ENCODE data around the gene CLK4. TPM values are rescaled to one million over a fixed set of nuclear protein-coding genes. Genes with fewer than 3 reads are reported as not detected.
A peak's percentile ranks its signal among the peaks of the same experiment; 100 is the strongest.

CLK4 gene
- total and polyA plus RNA-seq, 2 of the 8 experiments (the other 6 are each of a cell fraction or from before 2014, with no cell fraction given) = 8.1 to 12.6 TPM

DNA sequence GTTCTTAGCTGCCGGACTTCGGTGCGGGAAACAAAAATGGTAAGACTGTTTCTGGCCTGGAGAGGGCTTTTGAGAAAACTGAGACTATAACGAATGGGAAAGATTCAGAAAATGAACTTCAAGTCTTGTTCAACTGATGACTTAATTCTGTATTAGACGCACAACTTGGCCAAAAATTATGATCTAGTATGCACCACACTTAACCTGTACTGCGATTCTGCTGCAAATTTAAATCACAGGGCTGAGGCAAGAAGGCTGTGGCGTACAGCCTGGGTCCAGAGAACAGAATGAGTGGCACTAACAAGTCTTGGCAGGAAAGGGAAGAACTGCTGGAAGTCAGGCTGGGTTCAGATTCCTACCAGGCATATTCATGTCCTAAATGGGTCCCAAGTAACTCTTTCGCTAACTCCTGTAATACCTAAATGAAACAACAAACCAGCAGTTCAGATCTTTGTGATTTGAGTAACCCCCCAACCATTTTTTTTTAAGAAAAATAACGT lies 35.9 kb downstream of the CLK4 start:
- H4K8ac ChIP-seq (ENCODE audit: extremely low read depth, insufficient read depth, low read length) = no peak overlapping the region
- H3K36me3 ChIP-seq (ENCODE audit: control insufficient read depth in 2 of 4, insufficient read depth in 4 of 4, low read length in 3 of 4) = no peaks in the 10 kb centered on the region; a peak in 1 of 8 replicates
- peak overlapping the region in 1 of 4 experiments; percentile 68; a peak in 2 of 8 replicates for H3K4me3 ChIP-seq (ENCODE audit: extremely low read depth in 1 of 4, insufficient read depth in 2 of 4, low read depth in 3 of 4, low read length in 4 of 4)
- H2BK12ac ChIP-seq (ENCODE audit: low read depth, low read length) = no peak overlapping the region
- H2BK120ac ChIP-seq (replicated peaks; ENCODE audit: low read depth, low read length) = no peak overlapping the region
- no peak overlapping the region for H4K5ac ChIP-seq (ENCODE audit: insufficient read length, low read depth, low read length)
- no peak overlapping the region for H4K91ac ChIP-seq (replicated peaks; ENCODE audit: insufficient read length, low read length)
- POLR2A ChIA-PET (ENCODE audit: partially characterized antibody) = interaction anchor here (2.7 kb wide), 1 partner anchor 34 kb away, joined by 13 read pairs; the partner anchor contains the start of gene CLK4
- no peak for TF ChIP-seq JUN (IDR thresholded peaks at IDR 0.05; ENCODE audit: low read depth, low read length)
- TF ChIP-seq JUND (IDR thresholded peaks at IDR 0.05; ENCODE audit: low read length) = no peak
- no peak for TF ChIP-seq GTF2F1 (IDR thresholded peaks at IDR 0.05; ENCODE audit: borderline replicate concordance, low read depth, low read length)
- no peak for TF ChIP-seq ASH2L (IDR thresholded peaks at IDR 0.05; ENCODE audit: low read length)
- no peak for TF ChIP-seq SIN3A (conservative IDR thresholded peaks at IDR 0.05 in 1 of 2, IDR thresholded peaks at IDR 0.05 in 1 of 2; ENCODE audit: low read depth in 1 of 2, low read length in 2 of 2)
- no peak for TF ChIP-seq EZH2 (IDR thresholded peaks at IDR 0.05; ENCODE audit: low read depth, low read length, severe bottlenecking)
- no peak for TF ChIP-seq POLR2A (IDR thresholded peaks at IDR 0.05; ENCODE audit: control extremely low read depth in 1 of 2, low read depth in 2 of 2, low read length in 2 of 2)
- no peak for TF ChIP-seq PHF8 (conservative IDR thresholded peaks at IDR 0.05; ENCODE audit: low read depth, low read length)
- H3K79me1 ChIP-seq (ENCODE audit: low read depth, low read length) = no peaks in the 10 kb centered on the region
- H3K4ac ChIP-seq (replicated peaks; ENCODE audit: insufficient read length, low read depth, low read length) = no peak overlapping the region
- peaks cover 13 to 28% (median 22%) of the 10 kb centered on the region in 4 experiments for H3K27me3 ChIP-seq (replicated peaks in 1 of 4; ENCODE audit: control insufficient read depth in 3 of 4, extremely low read depth in 1 of 4, insufficient read depth in 3 of 4, low read length in 3 of 4)
- DNase-seq (ENCODE audit: low read depth in 1 of 2, low spot score in 2 of 2) (no peak), FAIRE-seq (no peak)
- H2BK5ac ChIP-seq (ENCODE audit: low read depth, low read length) = no peak overlapping the region
- no peak overlapping the region for H2AFZ ChIP-seq (ENCODE audit: low read length)
- no peak overlapping the region for H2BK15ac ChIP-seq (ENCODE audit: low read length)
- peaks cover 5 to 8% (median 7%) of the 10 kb centered on the region in 4 experiments for H3K4me1 ChIP-seq (replicated peaks in 1 of 4; ENCODE audit: control insufficient read depth in 3 of 4, insufficient read depth in 4 of 4, low read length in 3 of 4)
- peak overlapping the region; percentile 91 to 97; a peak in 3 of 4 replicates for H3K4me2 ChIP-seq (ENCODE audit: insufficient read depth in 1 of 2, low read depth in 2 of 2, low read length in 2 of 2)
- no peak overlapping the region for H3K14ac ChIP-seq (ENCODE audit: insufficient read length)
- H3K9ac ChIP-seq (replicated peaks in 1 of 4; ENCODE audit: extremely low read depth in 1 of 4, low read depth in 3 of 4, low read length in 3 of 4) = no peak overlapping the region
- H3K9me3 ChIP-seq (ENCODE audit: insufficient read depth in 2 of 2, low read depth in 1 of 2, low read length in 1 of 2) = peaks cover 5 to 9% of the 10 kb centered on the region in 2 experiments; a peak in 3 of 4 replicates
- 60% methylated on average over 9 of the region's 9 CpGs; no CpG with 5 or more reads in 1 of the 2 experiments for WGBS, 2 experiments (ENCODE audit: extremely low coverage in 1 of 2, insufficient coverage in 1 of 2, insufficient read length in 1 of 2, insufficient replicate concordance in 2 of 2, low coverage in 1 of 2, low lambda C conversion rate in 2 of 2, missing lambda C conversion rate in 1 of 2)
- peaks cover 0 to 2% of the 10 kb centered on the region in 2 experiments for H4K20me1 ChIP-seq (replicated peaks in 1 of 2; ENCODE audit: control insufficient read depth in 1 of 2, insufficient read depth in 2 of 2, low read length in 2 of 2)
- peaks cover 12% of the 10 kb centered on the region; the same call in 1 of the 2 replicates for H3K23me2 ChIP-seq (ENCODE audit: low read depth, low read length)
- no peak overlapping the region for H3K18ac ChIP-seq (ENCODE audit: extremely low read depth, low read length)
- no peaks in the 10 kb centered on the region for H3K79me2 ChIP-seq (ENCODE audit: control insufficient read depth in 1 of 2, insufficient read depth in 2 of 2, low read length in 2 of 2)
- H2AK5ac ChIP-seq (ENCODE audit: low read depth, low read length) = no peak overlapping the region
- H3K27ac ChIP-seq (ENCODE audit: low read depth, low read length) = no peak overlapping the region
- H2BK20ac ChIP-seq (ENCODE audit: low read length) = no peak overlapping the region
- no peak overlapping the region for H3K23ac ChIP-seq (ENCODE audit: insufficient read length)
- H3K56ac ChIP-seq (replicated peaks; ENCODE audit: insufficient read length, low read depth, low read length) = no peak overlapping the region
- CTCF ChIA-PET (ENCODE audit: partially characterized antibody) = interaction anchor here (0.6 to 9.5 kb wide), 25 partner anchors 10 to 343 kb away, joined by 3 to 131 read pairs (median 4); no protein-coding TSS in a partner anchor

All from H1 (cell line).